ENCODE results near the gene LUM. TPM values are rescaled to one million over a fixed set of nuclear protein-coding genes. Genes with fewer than 3 reads are reported as not detected.
"Not testable (repeated sequence)": the region's sequence is repeated elsewhere in the genome, so short reads cannot be mapped to it uniquely, and the experiment has no call there.

Gene LUM
- total RNA-seq, 1 experiment from 2014 or later: not detected

DNA sequence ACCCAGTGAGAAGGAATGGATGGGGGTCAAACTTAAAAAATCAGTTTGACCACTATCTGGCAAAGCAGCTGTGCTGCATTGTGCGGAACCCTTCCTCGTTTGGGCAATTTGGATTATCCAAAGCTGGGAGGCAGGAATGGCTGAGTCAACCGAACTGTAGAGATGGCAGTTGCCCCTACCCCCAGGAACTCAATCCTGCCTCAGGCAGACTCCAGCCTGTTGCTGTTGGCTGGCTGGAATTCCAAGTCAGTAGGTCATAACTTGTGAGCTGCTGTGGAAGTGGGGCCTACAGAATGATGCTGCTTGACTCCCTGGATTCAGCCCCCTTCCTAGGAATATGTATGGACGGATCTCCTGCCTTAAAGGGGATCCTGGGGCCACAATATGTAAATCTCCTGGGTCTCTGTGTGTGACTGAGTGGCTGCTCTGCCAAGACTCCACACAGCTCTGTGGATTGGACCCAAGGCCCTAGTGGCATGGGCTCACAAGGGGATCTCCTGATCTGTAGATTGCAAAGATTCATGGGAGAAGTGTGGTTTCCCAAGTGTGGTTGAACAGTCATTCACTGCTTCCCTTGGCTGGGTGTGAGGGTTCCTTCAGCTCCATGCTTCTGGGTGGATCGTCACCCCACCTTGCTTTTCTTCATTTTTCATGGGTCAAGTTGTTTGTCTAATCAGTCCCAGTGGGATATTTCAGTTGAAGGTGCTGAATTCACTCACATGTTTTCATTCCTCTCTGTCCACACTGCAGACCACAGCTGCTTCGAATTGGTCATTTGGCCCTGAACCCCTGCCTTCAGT, 19.2 kb downstream of the LUM start:
- Histone ChIP-seq H3K4me3 (ENCODE audit: low read depth, low read length, poor library complexity, severe bottlenecking) (no peak overlapping the region), H3K27me3 (replicated peaks; ENCODE audit: insufficient read depth, low read depth, low read length, poor library complexity) (no peaks in the 10 kb centered on the region), H3K27ac (ENCODE audit: low read depth, low read length, poor library complexity, severe bottlenecking) (no peak overlapping the region), H3K36me3 (ENCODE audit: insufficient read depth, low read length, poor library complexity, severe bottlenecking) (no peaks in the 10 kb centered on the region), H3K9me3 (ENCODE audit: low read depth, low read length, poor library complexity, severe bottlenecking) (peaks cover 4% of the 10 kb centered on the region), H3K4me1 (ENCODE audit: insufficient read depth, low read length, poor library complexity, severe bottlenecking) (no peaks in the 10 kb centered on the region)
- no peak for DNase-seq (ENCODE audit: low spot score)
- CTCF ChIA-PET: no interaction called here
- intact Hi-C loops (cut with micrococcal nuclease; ENCODE audit: unreplicated experiment): no loop called here
- no TSS peak for BruUV-seq (replicated peaks)
- POLR2A ChIA-PET (ENCODE audit: low non-redundant PET): no interaction called here
- TF ChIP-seq EZH2 (IDR thresholded peaks at IDR 0.05; ENCODE audit: borderline replicate concordance, low read depth, low read length, poor library complexity, severe bottlenecking): no peak
- TF ChIP-seq, protein P1, sequence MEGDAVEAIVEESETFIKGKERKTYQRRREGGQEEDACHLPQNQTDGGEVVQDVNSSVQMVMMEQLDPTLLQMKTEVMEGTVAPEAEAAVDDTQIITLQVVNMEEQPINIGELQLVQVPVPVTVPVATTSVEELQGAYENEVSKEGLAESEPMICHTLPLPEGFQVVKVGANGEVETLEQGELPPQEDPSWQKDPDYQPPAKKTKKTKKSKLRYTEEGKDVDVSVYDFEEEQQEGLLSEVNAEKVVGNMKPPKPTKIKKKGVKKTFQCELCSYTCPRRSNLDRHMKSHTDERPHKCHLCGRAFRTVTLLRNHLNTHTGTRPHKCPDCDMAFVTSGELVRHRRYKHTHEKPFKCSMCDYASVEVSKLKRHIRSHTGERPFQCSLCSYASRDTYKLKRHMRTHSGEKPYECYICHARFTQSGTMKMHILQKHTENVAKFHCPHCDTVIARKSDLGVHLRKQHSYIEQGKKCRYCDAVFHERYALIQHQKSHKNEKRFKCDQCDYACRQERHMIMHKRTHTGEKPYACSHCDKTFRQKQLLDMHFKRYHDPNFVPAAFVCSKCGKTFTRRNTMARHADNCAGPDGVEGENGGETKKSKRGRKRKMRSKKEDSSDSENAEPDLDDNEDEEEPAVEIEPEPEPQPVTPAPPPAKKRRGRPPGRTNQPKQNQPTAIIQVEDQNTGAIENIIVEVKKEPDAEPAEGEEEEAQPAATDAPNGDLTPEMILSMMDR (conservative IDR thresholded peaks at IDR 0.05; ENCODE audit: low read depth, low read length): no peak

DNA sequence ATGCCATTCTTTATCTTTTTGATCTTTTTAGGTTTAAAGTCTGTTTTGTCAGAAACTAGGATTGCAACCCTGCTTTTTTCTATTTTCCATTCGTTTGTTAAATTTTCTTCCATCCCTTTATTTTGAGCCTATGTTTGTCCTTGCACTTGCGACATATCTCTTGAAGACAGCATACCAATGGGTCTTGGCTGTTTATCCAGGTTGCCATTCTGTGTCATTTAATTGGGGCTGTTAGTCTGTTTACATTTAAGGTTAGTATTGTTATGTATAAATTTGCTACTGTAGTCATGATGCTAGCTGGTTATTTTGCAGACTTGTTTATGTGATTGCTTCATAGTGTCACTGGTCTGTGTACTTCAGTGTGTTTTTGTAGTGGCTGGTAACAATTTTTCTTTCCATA, 21.3 kb downstream of the LUM start:
- H3K9me3 ChIP-seq (ENCODE audit: low read depth, low read length, poor library complexity, severe bottlenecking); H3K4me1 ChIP-seq (ENCODE audit: insufficient read depth, low read length, poor library complexity, severe bottlenecking); CTCF ChIA-PET; H3K27me3 ChIP-seq (replicated peaks; ENCODE audit: insufficient read depth, low read depth, low read length, poor library complexity); H3K4me3 ChIP-seq (ENCODE audit: low read depth, low read length, poor library complexity, severe bottlenecking); intact Hi-C loops (cut with micrococcal nuclease; ENCODE audit: unreplicated experiment); H3K36me3 ChIP-seq (ENCODE audit: insufficient read depth, low read length, poor library complexity, severe bottlenecking); DNase-seq (ENCODE audit: low spot score); H3K27ac ChIP-seq (ENCODE audit: low read depth, low read length, poor library complexity, severe bottlenecking); BruUV-seq (replicated peaks); POLR2A ChIA-PET (ENCODE audit: low non-redundant PET): not testable (repeated sequence)

- POLR2A ChIA-PET (ENCODE audit: low non-redundant PET): no interaction called here
- BruUV-seq (replicated peaks): no TSS peak
These were observed 31.3 kb downstream of the LUM start for GRCh38 chr12:91080041-91080440.

More at GRCh38 chr12:91080041-91080440, 31.3 kb downstream of the LUM start:
- CTCF ChIA-PET: no interaction called here
- no peaks in the 10 kb centered on the region for H3K27me3 ChIP-seq (replicated peaks; ENCODE audit: insufficient read depth, low read depth, low read length, poor library complexity)
- no peak for TF ChIP-seq EZH2 (IDR thresholded peaks at IDR 0.05; ENCODE audit: borderline replicate concordance, low read depth, low read length, poor library complexity, severe bottlenecking)
- TF ChIP-seq, protein P1 (conservative IDR thresholded peaks at IDR 0.05; ENCODE audit: low read depth, low read length): no peak
- no peak overlapping the region for H3K4me3 ChIP-seq (ENCODE audit: low read depth, low read length, poor library complexity, severe bottlenecking)
- H3K27ac ChIP-seq (ENCODE audit: low read depth, low read length, poor library complexity, severe bottlenecking): no peak overlapping the region
- H3K9me3 ChIP-seq (ENCODE audit: low read depth, low read length, poor library complexity, severe bottlenecking): no peaks in the 10 kb centered on the region
- no peaks in the 10 kb centered on the region for H3K36me3 ChIP-seq (ENCODE audit: insufficient read depth, low read length, poor library complexity, severe bottlenecking)
- intact Hi-C loops (cut with micrococcal nuclease; ENCODE audit: unreplicated experiment): no loop called here
- no peaks in the 10 kb centered on the region for H3K4me1 ChIP-seq (ENCODE audit: insufficient read depth, low read length, poor library complexity, severe bottlenecking)
- DNase-seq (ENCODE audit: low spot score): no peak
